Measurements from ENCODE around the gene SPATA31C1.

SPATA31C1 gene

DNA sequence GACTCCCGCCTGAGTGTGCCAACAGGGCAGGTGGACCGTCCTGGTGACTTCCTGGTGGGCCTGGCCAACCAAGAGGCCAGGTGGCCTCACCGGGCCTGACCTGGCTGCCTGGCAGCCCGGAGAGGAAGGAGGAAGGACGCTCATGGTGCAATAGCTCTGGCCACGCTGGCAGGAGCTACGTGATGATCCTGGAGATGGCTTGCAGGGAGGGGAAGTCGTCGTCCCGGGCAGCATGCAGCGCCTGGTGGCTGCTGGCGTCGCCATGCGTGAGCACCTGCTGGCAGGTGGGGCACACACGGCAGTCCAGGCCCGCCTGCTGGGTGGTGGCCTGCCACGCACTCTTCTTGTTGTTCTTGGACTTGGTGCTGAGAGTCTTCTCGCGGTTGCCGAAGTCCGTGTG, 26.3 kb downstream of the SPATA31C1 start:
- TF ChIP-seq POLR2A (IDR thresholded peaks at IDR 0.05; ENCODE audit: low read length) (no peak), GATA1 (IDR thresholded peaks at IDR 0.05; ENCODE audit: low read depth, low read length) (no peak)
- no peak for DNase-seq

DNA sequence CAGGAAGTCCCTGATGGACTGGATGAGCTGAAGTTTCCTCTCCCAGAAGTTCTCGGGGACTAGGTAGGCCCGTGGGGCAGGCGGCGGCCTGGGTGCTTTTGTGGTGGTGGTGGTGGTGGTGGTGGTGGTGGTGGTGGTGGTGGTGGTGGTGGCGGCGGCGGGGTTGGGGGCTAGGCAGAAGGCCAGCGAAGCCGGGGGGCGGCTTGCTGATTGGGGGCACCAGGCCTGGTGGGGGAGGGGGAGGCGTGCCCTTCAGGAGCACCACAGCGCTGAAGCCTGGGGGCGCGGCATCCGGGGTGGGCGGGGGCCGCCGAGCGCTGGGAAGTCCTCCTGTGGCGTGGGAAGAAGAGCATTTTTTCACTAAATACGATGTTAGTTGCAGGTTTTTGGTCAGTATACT, 26.9 kb downstream of the SPATA31C1 start:
- DNase-seq, result no peak

DNA sequence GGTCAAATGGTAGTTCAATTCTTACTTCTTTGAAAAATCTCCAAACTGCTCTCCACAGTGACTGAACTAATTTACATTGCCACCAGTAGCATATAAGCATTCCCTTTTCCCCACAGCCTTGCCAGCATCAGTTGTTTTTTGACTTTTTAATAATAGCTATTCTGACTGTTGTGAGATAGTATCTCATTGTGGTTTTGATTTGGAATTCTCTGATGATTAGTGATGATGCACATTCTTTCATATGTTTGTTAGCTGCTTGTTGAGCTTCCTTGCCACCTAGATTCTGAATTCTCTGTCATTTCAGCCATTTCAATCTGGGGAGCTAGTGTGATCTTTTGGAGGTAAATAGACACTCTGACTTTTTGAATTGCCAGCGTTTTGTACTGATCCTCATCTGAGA, 32.5 kb downstream of the SPATA31C1 start:
- DNase-seq, result no peak
- TF ChIP-seq POLR2A (IDR thresholded peaks at IDR 0.05; ENCODE audit: low read length) (no peak), GATA1 (IDR thresholded peaks at IDR 0.05; ENCODE audit: low read depth, low read length) (no peak)

More for the DNA sequence above, 26.9 kb downstream of the SPATA31C1 start:
- TF ChIP-seq GATA1 (IDR thresholded peaks at IDR 0.05; ENCODE audit: low read depth, low read length), result no peak
- TF ChIP-seq POLR2A (IDR thresholded peaks at IDR 0.05; ENCODE audit: low read length), result no peak

DNA sequence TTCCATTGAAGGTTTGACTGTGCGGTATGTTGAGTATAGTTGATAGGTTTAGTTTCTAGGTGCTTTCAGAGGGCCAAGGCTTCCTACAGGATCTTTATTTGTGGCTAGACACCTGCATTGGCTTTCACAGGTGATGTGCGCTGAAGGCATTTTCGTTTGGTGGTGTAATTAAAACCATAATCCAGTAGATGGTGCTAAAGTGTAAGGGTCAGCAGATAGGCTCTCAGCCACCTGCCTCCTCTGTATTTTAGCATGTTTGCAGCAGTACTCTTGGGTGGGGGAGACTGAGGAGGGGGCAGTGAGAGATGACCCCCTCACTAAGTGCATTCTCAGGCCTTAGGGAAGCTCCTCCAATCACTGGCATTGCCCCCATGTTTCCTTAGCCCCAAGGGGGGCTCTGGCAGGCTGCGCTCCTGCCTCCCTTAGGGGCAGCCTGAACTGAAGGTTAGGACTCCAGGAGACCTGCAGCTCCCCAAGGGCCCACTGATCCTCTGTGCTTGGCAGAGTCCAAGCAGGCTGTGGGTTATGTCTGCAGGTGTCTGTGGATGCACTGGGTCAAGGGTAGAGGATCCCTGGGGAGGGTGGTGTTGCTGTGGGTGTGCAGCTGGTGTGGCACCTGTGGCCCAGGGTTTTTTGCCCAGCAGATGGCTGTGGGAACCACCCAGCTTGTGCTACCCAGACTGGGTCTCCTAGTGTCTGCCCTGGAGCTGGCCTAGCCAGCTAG, 33.2 kb downstream of the SPATA31C1 start:
- TF ChIP-seq GATA1 (IDR thresholded peaks at IDR 0.05; ENCODE audit: low read depth, low read length) (no peak), POLR2A (IDR thresholded peaks at IDR 0.05; ENCODE audit: low read length) (no peak)
- peak; percentile 39 to 51 for DNase-seq

DNA sequence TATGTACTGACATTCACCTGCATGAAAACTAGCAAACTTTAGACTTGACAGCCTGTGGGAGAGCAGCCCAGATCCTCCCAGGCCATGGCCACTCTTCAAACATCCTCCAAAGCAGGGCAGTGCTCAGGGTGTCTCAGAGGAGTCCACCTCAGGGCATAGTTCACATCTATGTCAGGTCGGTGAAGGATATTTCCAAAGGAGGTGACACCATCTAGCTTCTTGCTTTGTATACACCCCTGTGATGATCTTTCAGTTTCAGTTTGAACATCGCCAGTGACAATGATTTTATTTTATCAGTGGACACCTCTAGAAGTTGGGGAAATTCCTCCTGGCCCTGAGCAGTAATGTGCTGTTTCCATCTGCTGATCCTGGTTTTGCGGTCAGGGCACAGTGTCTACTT, 36.5 kb downstream of the SPATA31C1 start:
- TF ChIP-seq GATA1 (IDR thresholded peaks at IDR 0.05; ENCODE audit: low read depth, low read length), result no peak
- no peak for TF ChIP-seq POLR2A (IDR thresholded peaks at IDR 0.05; ENCODE audit: low read length)
- no peak for DNase-seq

DNA sequence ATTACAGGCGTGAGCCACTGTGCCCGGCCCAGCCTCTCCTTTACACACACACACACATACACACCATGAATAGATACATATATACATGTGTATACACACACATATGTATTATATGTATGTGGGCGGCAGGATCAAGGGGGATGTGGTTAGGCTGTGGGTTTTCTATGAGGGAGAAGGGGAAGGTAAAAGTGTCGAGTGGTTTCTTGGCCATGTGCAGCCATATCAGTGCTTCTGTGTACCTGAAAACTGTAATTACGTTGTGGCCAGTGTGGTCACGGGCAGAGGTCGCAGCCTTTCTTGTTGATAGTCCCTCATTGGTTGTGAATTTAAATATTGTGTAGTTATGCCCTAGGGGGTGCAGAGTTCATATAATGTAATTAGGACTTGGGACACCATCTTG, 40.1 kb downstream of the SPATA31C1 start:
- no peak for DNase-seq
- no peak for TF ChIP-seq GATA1 (IDR thresholded peaks at IDR 0.05; ENCODE audit: low read depth, low read length)
- TF ChIP-seq POLR2A (IDR thresholded peaks at IDR 0.05; ENCODE audit: low read length), result no peak

DNA sequence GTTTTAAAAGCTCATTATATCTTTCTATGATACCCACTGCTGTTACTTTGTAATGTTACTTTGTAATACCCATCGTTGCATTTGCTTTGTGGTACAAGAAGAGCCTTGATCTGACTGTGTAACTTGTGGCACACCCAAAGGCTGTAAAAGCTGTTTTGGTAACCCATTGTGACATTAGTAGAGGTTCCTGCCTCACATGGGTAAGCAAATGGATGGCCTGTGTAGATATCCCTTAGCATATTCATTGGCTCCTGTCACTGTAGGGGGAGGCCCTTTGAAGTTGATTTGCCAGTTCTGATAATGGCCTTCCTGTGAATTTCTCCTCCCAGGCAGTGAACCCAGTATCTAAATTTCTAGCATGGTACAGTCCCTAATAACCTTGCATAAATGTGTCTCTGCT, 40.8 kb downstream of the SPATA31C1 start:
- no peak for TF ChIP-seq POLR2A (IDR thresholded peaks at IDR 0.05; ENCODE audit: low read length)
- no peak for TF ChIP-seq GATA1 (IDR thresholded peaks at IDR 0.05; ENCODE audit: low read depth, low read length)
- DNase-seq, result no peak

DNA sequence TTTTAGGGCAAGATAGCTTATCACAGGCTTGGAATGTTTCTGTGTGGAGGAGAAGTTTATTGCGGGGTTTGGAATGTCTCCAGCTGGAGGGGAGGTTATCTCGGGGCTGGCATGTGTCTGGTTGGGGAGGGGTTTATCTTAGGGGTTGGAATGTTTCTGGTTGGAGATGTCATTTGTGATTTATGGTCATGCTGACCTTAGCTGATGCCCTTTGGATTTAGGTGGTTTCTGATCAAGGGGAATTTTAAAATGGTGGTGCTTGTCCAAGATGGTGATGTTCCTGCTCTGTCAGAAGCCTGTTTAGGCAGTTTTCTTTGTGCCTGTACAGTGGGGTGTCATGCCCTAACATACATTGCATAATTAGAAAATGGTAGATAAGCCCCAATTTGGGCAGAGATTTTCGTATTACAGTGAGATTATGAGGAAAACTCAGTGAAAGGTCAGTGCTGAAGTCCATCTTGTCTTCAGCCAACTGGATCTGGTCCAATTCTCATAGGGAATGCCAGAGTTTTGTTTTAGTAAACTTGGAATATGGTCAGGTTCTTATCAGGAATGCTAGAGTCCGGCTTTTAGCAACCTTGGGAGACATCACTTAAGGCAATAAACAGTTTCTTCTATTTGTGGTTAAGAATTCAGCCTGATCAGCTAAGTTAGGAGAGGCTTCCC, 42.3 kb downstream of the SPATA31C1 start:
- no peak for DNase-seq
- no peak for TF ChIP-seq POLR2A (IDR thresholded peaks at IDR 0.05; ENCODE audit: low read length)

DNA sequence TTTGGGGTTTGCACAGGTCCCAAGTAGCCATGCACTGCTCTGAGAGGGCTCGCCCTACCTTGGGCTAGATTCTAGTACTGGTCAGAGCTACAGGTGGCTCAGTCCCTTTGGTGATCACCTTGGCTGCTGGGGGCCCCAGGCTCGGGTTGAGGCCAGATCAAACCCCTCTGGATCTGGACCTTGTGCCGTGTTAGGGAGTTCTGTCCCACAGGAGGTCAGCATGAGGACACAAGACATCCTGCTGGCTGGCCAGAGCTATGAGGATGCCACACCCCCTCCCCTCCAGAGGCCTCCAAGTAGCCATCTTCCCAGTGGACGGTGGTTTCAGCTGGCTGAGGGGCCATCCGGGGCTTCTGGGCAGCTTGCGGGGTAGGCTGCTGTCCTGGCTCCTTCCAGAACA, 46.0 kb downstream of the SPATA31C1 start:
- TF ChIP-seq POLR2A (IDR thresholded peaks at IDR 0.05; ENCODE audit: low read length), result no peak
- no peak for TF ChIP-seq GATA1 (IDR thresholded peaks at IDR 0.05; ENCODE audit: low read depth, low read length)
- no peak for DNase-seq

DNA sequence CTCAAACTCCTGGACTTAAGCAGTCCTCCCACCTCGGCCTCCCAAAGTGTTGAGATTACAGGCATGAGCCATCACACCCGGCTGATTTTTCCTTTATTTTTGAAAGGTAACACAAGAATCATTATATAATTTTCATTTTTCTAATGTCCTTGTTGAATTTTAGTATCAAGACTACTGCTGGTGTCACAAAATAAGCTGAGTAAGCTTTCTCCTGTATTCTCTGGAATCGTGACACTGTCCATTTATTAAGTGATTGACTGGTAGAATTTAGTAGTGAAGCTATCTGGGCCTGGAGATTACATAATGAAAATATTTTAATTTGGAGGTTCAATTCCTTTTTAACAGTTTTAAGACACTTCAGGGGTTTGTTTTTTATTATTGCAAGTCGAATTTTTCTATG, 47.1 kb downstream of the SPATA31C1 start:
- no peak for DNase-seq
- TF ChIP-seq GATA1 (IDR thresholded peaks at IDR 0.05; ENCODE audit: low read depth, low read length) (no peak), POLR2A (IDR thresholded peaks at IDR 0.05; ENCODE audit: low read length) (no peak)

DNA sequence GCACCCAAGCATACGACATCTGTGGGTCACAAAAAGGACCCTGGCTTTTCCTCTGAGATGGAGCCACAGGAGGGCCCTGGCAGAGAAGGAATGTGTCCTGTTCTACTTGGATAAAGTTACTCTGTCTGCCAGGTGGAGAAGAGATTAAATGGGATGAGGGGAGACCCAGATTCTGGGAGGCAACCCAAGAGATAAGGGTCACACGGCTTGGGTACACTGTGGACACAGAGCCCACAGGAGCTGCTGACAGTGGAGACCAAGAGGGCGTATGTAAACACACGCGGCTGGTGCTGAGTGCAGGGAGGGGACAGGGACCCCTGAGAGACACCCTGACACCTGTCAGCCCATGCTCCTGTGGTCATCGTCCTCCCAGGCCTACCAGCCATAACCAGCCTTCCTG, 50.4 kb downstream of the SPATA31C1 start:
- DNase-seq, result no peak

DNA sequence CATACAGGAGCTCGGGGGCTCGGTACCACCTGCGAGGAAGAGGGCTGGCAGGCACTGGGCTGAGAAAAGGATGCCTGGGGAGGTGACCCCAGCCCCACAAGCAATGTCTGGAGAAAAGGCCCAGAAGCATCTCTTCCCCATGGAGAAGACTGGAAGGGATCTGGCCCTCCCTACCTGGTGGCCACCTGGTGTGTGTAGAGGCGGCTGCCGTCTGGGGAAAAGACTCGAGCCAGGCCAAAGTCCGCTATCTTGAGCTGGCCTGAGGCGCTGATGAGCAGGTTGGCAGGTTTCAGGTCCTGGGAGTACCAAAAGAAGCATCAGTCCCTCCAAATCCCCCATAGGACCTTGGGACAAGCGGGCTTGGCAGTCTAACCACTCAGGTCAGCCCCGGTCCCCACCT, 52.8 kb downstream of the SPATA31C1 start:
- DNase-seq, result no peak
- TF ChIP-seq GATA1 (IDR thresholded peaks at IDR 0.05; ENCODE audit: low read depth, low read length) (no peak), POLR2A (IDR thresholded peaks at IDR 0.05; ENCODE audit: low read length) (no peak)

More for the DNA sequence above, 50.4 kb downstream of the SPATA31C1 start:
- TF ChIP-seq POLR2A (IDR thresholded peaks at IDR 0.05; ENCODE audit: low read length) (no peak), GATA1 (IDR thresholded peaks at IDR 0.05; ENCODE audit: low read depth, low read length) (no peak)

DNA sequence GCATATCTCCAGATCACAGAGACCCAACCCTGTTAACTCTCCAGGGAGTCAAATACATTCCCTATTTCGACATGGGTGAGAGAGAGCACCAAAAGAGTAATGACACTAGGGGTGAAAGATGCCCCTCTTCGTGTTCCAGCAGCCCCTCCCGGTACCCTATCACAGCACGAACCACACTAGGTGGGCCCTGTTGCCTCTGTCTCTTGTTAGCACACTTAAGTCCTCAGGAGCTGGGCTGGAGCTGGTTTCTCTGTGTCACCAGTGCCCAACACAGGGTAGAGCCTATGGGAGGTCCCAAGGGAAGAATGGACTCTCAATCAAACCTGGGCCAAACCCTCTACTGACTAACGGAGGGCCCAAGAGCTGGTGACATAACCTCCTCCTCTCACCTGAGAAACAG, 55.4 kb downstream of the SPATA31C1 start:
- DNase-seq, result no peak
- no peak for TF ChIP-seq GATA1 (IDR thresholded peaks at IDR 0.05; ENCODE audit: low read depth, low read length)
- no peak for TF ChIP-seq POLR2A (IDR thresholded peaks at IDR 0.05; ENCODE audit: low read length)

Measured in erythroblast (primary cell).